NT2/D1 (cell line): ENCODE measurements around the gene WNK2.

ENCODE experiments used
- SUZ12 ChIP-seq: IDR thresholded peaks from 2 replicates; pipeline ENCODE4 v1.6.1; 2011; ENCODE audit not compliant: insufficient read length, insufficient read depth; ENCODE audit errors: extremely low read depth
- YY1 ChIP-seq: IDR thresholded peaks from 2 replicates; pipeline ENCODE4 v1.6.1; 2011; ENCODE audit not compliant: insufficient read length, insufficient read depth
- ZNF274 ChIP-seq: IDR thresholded peaks from 2 replicates; pipeline ENCODE4 v1.6.1; 2011; ENCODE audit warnings: mild to moderate bottlenecking, low read depth, low read length

- TF ChIP-seq ZNF274 = no peak
- TF ChIP-seq SUZ12 = no peak
- TF ChIP-seq YY1 = no peak
Measured at GRCh38 chr9:93232388-93232960, 48.5 kb downstream of the WNK2 start.
